Epithelial cell of esophagus (primary cell): ENCODE measurements around the gene FAAH.

Experiments
- DNase-seq: peaks from one replicate; pipeline ENCODE4 v3.0.0; 2010; ENCODE audit warnings: low read depth
- H3K4me3 ChIP-seq: 2 replicates; pipeline ENCODE4 v1.5.1; 2011; ENCODE audit warnings: mild to moderate bottlenecking, low read length, control low read depth
- TF ChIP-seq, protein P1 (sequence below): IDR thresholded peaks from 2 replicates; pipeline ENCODE4 v1.5.1; 2011; ENCODE audit warnings: low read depth, mild to moderate bottlenecking, low read length, control low read depth, inconsistent platforms; ENCODE audit not compliant: insufficient read depth; ENCODE audit errors: missing control alignments

The FAAH gene

GRCh38 chr1:46432781-46433327, 38.7 kb downstream of the FAAH start:
- DNase-seq, result no peak
- TF ChIP-seq, protein P1, sequence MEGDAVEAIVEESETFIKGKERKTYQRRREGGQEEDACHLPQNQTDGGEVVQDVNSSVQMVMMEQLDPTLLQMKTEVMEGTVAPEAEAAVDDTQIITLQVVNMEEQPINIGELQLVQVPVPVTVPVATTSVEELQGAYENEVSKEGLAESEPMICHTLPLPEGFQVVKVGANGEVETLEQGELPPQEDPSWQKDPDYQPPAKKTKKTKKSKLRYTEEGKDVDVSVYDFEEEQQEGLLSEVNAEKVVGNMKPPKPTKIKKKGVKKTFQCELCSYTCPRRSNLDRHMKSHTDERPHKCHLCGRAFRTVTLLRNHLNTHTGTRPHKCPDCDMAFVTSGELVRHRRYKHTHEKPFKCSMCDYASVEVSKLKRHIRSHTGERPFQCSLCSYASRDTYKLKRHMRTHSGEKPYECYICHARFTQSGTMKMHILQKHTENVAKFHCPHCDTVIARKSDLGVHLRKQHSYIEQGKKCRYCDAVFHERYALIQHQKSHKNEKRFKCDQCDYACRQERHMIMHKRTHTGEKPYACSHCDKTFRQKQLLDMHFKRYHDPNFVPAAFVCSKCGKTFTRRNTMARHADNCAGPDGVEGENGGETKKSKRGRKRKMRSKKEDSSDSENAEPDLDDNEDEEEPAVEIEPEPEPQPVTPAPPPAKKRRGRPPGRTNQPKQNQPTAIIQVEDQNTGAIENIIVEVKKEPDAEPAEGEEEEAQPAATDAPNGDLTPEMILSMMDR, result no peak
- H3K4me3 ChIP-seq, result no peak overlapping the region

- DNase-seq, result no peak
- H3K4me3 ChIP-seq, result no peak overlapping the region
- TF ChIP-seq, protein P1, result no peak
Observed at GRCh38 chr1:46434358-46434757, 40.2 kb downstream of the FAAH start.

DNA sequence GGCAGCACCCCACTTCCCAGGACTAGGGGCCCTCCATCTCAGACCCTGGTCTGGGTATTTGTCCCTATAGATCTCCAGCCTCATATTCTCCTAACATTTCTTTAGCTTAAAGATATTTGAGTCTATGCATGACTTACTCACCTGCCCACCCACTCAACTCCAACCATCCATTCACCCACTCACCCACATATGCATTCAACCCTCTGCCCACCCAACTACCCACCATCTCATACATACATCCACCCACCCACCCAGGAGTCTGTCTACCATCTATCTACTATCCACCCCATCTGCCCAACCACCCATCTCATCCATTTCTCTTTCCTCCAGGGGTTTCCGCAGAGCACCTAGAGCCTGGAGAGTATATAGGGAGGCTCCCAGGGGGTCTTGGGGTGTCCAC, 42.7 kb downstream of the FAAH start:
- no peak overlapping the region for H3K4me3 ChIP-seq
- TF ChIP-seq, protein P1, result no peak
- no peak for DNase-seq

GRCh38 chr1:46437723-46438122, 43.6 kb downstream of the FAAH start:
- TF ChIP-seq, protein P1, result no peak
- no peak overlapping the region for H3K4me3 ChIP-seq
- DNase-seq, result no peak

GRCh38 chr1:46438346-46438745, 44.2 kb downstream of the FAAH start:
- TF ChIP-seq, protein P1, result no peak
- no peak for DNase-seq
- H3K4me3 ChIP-seq, result no peak overlapping the region

DNA sequence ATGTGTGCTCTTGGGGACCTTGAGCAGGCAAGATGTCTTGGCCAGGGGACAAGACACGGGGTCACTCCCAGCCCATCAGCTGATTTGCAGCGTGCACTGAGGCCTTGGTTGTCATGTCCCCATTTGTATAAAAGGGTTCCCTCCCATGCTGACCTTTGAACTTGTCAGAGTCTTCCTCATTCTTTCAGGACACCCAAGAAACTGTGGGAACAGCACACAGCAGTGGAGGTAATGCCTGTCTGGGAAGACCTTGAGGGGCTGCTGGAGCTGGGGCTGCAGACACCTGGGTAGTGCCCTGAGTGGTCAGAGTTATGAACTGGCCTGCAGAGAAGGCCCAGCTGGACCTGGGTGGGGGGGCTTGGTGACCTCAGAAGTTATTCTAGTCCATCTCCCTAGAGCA, 46.4 kb downstream of the FAAH start:
- TF ChIP-seq, protein P1, result no peak
- H3K4me3 ChIP-seq, result no peak overlapping the region
- no peak for DNase-seq
